Activated B cell treated with CpG ODN at 0.5 μM for 24 hours (primary cell): Measurements from ENCODE around the gene RTCA. TPM values are rescaled to one million over a fixed set of nuclear protein-coding genes. Genes with fewer than 3 reads are reported as not detected.

Experiments used
- ATAC-seq: fragments of 200-7000 bp; cut with Tn5 transposase; one replicate; pipeline ENCODE4 v1.10.0; 2021; ENCODE audit warnings: low read depth, mild to moderate bottlenecking, moderate library complexity
- CTCF ChIA-PET: fragments of 350-600 bp; sonication (Branson Sonifier 250); formaldehyde crosslinking; loops from one replicate; lab custom pipeline; 2021; ENCODE audit warnings: antibody characterized with exemption; lab: Charles Lee
- POLR2A ChIA-PET: fragments of 350-600 bp; sonication (Branson Sonifier 250); formaldehyde crosslinking; loops from one replicate; lab custom pipeline; 2021; ENCODE audit warnings: antibody characterized with exemption; lab: Charles Lee
- DNase-seq: peaks from one replicate; pipeline ENCODE4 v3.0.0; 2022
- H3K27ac Mint-ChIP-seq: one replicate; pipeline ENCODE4 v1.8.0; 2020; ENCODE audit warnings: mixed read lengths
- H3K27me3 Mint-ChIP-seq: one replicate; pipeline ENCODE4 v1.8.0; 2021; ENCODE audit warnings: mixed read lengths
- H3K36me3 Mint-ChIP-seq: one replicate; pipeline ENCODE4 v1.8.0; 2021; ENCODE audit warnings: low read depth, mixed read lengths
- H3K4me1 Mint-ChIP-seq: one replicate; pipeline ENCODE4 v1.8.0; 2021; ENCODE audit warnings: mixed read lengths
- H3K4me3 Mint-ChIP-seq: one replicate; pipeline ENCODE4 v1.8.0; 2020; ENCODE audit warnings: mild to moderate bottlenecking, mixed read lengths
- H3K9me3 Mint-ChIP-seq: one replicate; pipeline ENCODE4 v1.8.0; 2020; ENCODE audit warnings: mixed read lengths
- CTCF ChIP-seq: fragments of 200-600 bp; IDR thresholded peaks from one replicate; pipeline ENCODE4 v1.8.0; 2022; ENCODE audit warnings: antibody characterized with exemption, mild to moderate bottlenecking
- intact Hi-C: fragments of 100-400 bp; cut with micrococcal nuclease; formaldehyde crosslinking; loops from one replicate; pipeline ENCODE4 v1.15.1; 2024
- total RNA-seq: library from RNA; stranded (reverse); gene quantifications from 2 replicates; pipeline ENCODE4 v1.2.3, GENCODE V29; 2022

RTCA gene
- total RNA-seq, 1 donor from 2014 or later = 34.5 TPM

DNA sequence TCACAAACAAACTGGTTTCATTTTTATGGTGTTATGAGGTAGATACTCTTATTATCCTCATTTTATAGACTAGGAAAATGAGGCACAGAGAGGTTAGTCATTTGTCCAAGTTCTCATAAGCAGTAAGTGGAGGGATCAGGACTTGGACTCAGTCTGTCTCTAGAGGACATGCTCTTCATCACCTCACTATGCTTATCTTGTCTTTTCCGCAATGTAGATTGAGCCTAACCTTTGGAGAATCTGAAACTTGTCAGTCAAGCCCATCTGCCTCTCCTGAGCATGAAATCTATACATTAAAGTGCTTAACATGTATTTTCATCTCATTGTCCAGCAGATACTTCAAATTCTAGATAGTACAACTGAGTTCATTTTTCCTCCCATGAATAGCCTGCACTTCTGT, 74.5 kb downstream of the RTCA start:
- H3K4me3 Mint-ChIP-seq = no peak overlapping the region
- CTCF ChIA-PET = no interaction called here
- ATAC-seq (no peak), DNase-seq (no peak)
- no peak for TF ChIP-seq CTCF
- no peaks in the 10 kb centered on the region for H3K36me3 Mint-ChIP-seq
- intact Hi-C loops = no loop called here
- no peak overlapping the region for H3K27ac Mint-ChIP-seq
- no peaks in the 10 kb centered on the region for H3K9me3 Mint-ChIP-seq
- POLR2A ChIA-PET = no interaction called here
- H3K4me1 Mint-ChIP-seq = no peaks in the 10 kb centered on the region
- peaks cover 11% of the 10 kb centered on the region for H3K27me3 Mint-ChIP-seq

DNA sequence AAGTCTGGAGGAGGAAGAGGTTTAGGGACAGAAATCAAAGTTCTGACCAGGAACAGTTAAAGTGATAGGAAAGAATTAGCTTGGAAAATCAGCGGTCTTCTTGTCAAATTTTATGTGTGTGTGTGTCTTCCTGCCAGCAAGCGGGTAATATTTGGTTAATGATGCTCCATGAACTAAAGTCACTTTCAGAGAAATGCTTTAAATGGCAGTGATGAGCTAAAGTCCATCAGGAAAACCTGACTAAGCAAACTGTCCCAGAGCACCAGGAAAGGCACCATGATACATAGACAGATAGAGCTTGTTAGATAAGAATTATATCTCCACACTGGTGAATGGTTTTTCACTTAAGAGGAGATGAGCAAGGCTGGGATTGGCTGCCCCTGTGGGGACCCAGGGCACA, 76.3 kb downstream of the RTCA start:
- POLR2A ChIA-PET = interaction anchor here (0.6 kb wide), 1 partner anchor 9 kb away, joined by 3 read pairs; no protein-coding TSS in a partner anchor
- peaks cover 1% of the 10 kb centered on the region for H3K27me3 Mint-ChIP-seq
- H3K27ac Mint-ChIP-seq = no peak overlapping the region
- H3K36me3 Mint-ChIP-seq = no peaks in the 10 kb centered on the region
- TF ChIP-seq CTCF = no peak
- H3K4me1 Mint-ChIP-seq = no peaks in the 10 kb centered on the region
- intact Hi-C loops = no loop called here
- ATAC-seq (no peak), DNase-seq (no peak)
- CTCF ChIA-PET = no interaction called here
- H3K4me3 Mint-ChIP-seq = no peak overlapping the region
- no peaks in the 10 kb centered on the region for H3K9me3 Mint-ChIP-seq

Other genes with a start within 250 kb of the RTCA start
- 5.5 and 5.9 TPM in 2 replicates for gene SASS6, start 133.3 kb upstream of the RTCA start, total RNA-seq
- 27.2 and 31.4 TPM in 2 replicates for gene TRMT13, start 133.1 kb upstream of the RTCA start, total RNA-seq
- 0.71 and 0.75 TPM in 2 replicates for gene LRRC39, start 88.0 kb upstream of the RTCA start, total RNA-seq
- 9.8 and 11.6 TPM in 2 replicates for gene DBT, start 16.4 kb upstream of the RTCA start, total RNA-seq
- gene CDC14A, start 86.3 kb downstream of the RTCA start, total RNA-seq = 16.8 and 17.0 TPM in 2 replicates